SU-DHL-6 (cell line): ENCODE data around the gene RBP3.

Experiments
- H2AFZ ChIP-seq: fragments of 200-600 bp; sonication (generic); 2 replicates; pipeline ENCODE4 v1.6.1; 2014; ENCODE audit warnings: low read depth, mild to moderate bottlenecking, moderate library complexity, mixed read lengths, antibody characterized with exemption, low read length; ENCODE audit not compliant: severe bottlenecking
- H3F3A ChIP-seq: fragments of 200-600 bp; shearing (Covaris generic); 2 replicates; pipeline ENCODE4 v1.6.0; 2016; ENCODE audit warnings: antibody characterized with exemption, mild to moderate bottlenecking; ENCODE audit not compliant: insufficient read depth
- H3K27ac ChIP-seq: fragments of 200-600 bp; sonication (generic); 2 replicates; pipeline ENCODE4 v1.5.1; 2016; ENCODE audit warnings: low read depth, mild to moderate bottlenecking, low read length, moderate library complexity, mixed read lengths
- H3K27me3 ChIP-seq: fragments of 200-600 bp; sonication (generic), shearing (Covaris generic); 2 replicates; pipeline ENCODE4 v1.6.0; 2014; ENCODE audit warnings: mild to moderate bottlenecking, low read length
- H3K36me3 ChIP-seq: fragments of 200-600 bp; sonication (generic); 2 replicates; pipeline ENCODE4 v1.6.1; 2014; ENCODE audit warnings: mild to moderate bottlenecking, low read length, mixed read lengths
- H3K4me2 ChIP-seq: fragments of 300-600, 200-600 bp; shearing (Covaris generic), sonication (generic); 2 replicates; pipeline ENCODE4 v1.6.0; 2014; ENCODE audit warnings: low read length, low read depth, mild to moderate bottlenecking; ENCODE audit not compliant: poor library complexity, severe bottlenecking
- H3K4me3 ChIP-seq: fragments of 200-600 bp; sonication (generic); 2 replicates; pipeline ENCODE4 v1.5.1; 2014; ENCODE audit warnings: antibody characterized with exemption, low read length, mild to moderate bottlenecking, mixed read lengths; ENCODE audit not compliant: insufficient read depth, poor library complexity, severe bottlenecking
- H3K79me2 ChIP-seq: fragments of 200-600 bp; sonication (generic); 2 replicates; pipeline ENCODE4 v1.6.1; 2014; ENCODE audit warnings: mild to moderate bottlenecking, low read length, moderate library complexity; ENCODE audit not compliant: insufficient read depth
- H3K9ac ChIP-seq: fragments of 200-600 bp; sonication (generic); 2 replicates; pipeline ENCODE4 v1.7.0; 2014; ENCODE audit warnings: mild to moderate bottlenecking, low read length
- H3K9me2 ChIP-seq: fragments of 200-600 bp; sonication (generic); replicated peaks from 2 replicates; pipeline ENCODE4 v1.6.1; 2014; ENCODE audit warnings: low read length; ENCODE audit not compliant: insufficient read depth
- H3K9me3 ChIP-seq: fragments of 200-600 bp; sonication (generic); 2 replicates; pipeline ENCODE4 v1.6.1; 2014; ENCODE audit warnings: low read length, mixed read lengths; ENCODE audit not compliant: insufficient read depth
- H4K20me1 ChIP-seq: fragments of 200-600 bp; sonication (generic); 2 replicates; pipeline ENCODE4 v1.6.1; 2014; ENCODE audit warnings: low read depth, mild to moderate bottlenecking, antibody characterized with exemption, low read length, moderate library complexity, mixed read lengths
- EZH2phosphoT487 ChIP-seq: fragments of 200-600 bp; sonication (generic), shearing (Covaris generic); conservative IDR thresholded peaks from 2 replicates; pipeline ENCODE4 v1.6.1; 2018; ENCODE audit warnings: mild to moderate bottlenecking, antibody characterized with exemption, low read length, moderate library complexity, mixed read lengths
- TF ChIP-seq, protein P1 (sequence below): fragments of 200-600 bp; sonication (generic); IDR thresholded peaks from one replicate; pipeline ENCODE4 v1.5.1; 2017; ENCODE audit warnings: antibody characterized with exemption, mild to moderate bottlenecking, low read length, moderate library complexity; ENCODE audit not compliant: insufficient read depth, poor library complexity, severe bottlenecking

RBP3 gene

DNA sequence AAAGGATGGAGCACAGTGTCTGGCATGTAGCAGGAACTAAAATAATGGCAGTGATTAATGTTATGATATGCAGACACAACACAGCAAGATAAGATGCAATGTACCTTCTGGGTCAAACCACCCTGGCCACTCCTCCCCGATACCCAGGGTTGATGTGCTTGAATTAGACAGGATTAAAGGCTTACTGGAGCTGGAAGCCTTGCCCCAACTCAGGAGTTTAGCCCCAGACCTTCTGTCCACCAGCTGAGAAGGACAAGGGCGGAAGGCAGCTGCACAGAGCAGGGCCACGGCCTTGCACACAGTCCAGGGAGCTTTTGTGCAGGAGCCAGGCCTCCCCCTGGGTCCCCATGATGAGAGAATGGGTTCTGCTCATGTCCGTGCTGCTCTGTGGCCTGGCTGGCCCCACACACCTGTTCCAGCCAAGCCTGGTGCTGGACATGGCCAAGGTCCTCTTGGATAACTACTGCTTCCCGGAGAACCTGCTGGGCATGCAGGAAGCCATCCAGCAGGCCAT, at the start of gene RBP3:
RBP3 (plus strand) TSS at position 226 of the 514 bp plus-strand sequence; CDS start at position 348, 122 bp downstream.
- H3K4me2 ChIP-seq: no peak within 1 kb of the TSS

DNA sequence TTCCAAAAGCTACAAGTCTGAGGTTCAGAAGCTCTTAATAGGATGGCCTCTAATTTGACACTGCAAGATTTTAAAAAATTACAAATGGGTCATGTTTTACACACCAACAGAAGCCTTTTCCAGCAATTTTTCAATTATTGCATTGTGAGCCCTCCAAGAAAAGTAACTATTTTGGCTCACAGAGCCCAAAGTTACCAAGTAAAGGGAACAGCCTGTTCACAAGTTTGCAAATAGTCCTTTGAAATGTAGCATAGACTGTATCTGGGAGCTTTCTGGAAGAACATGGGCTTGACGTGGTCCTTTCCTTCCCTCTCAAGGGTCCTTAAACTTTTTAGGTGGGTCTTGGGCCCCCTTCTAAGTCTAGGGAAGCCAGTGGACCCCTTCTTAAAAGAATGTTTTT, 49.4 kb upstream of the RBP3 start:
- no peaks in the 10 kb centered on the region for H3F3A ChIP-seq
- H4K20me1 ChIP-seq: no peaks in the 10 kb centered on the region
- no peak overlapping the region for H3K9ac ChIP-seq
- H3K27ac ChIP-seq: no peak overlapping the region
- H3K27me3 ChIP-seq: no peaks in the 10 kb centered on the region
- no peak overlapping the region for H3K4me2 ChIP-seq
- no peaks in the 10 kb centered on the region for H3K36me3 ChIP-seq
- no peaks in the 10 kb centered on the region for H3K9me3 ChIP-seq
- no peaks in the 10 kb centered on the region for H3K79me2 ChIP-seq
- H2AFZ ChIP-seq: no peak overlapping the region
- no peaks in the 10 kb centered on the region for H3K9me2 ChIP-seq
- no peak overlapping the region for H3K4me3 ChIP-seq
- TF ChIP-seq EZH2phosphoT487: no peak
- TF ChIP-seq, protein P1, sequence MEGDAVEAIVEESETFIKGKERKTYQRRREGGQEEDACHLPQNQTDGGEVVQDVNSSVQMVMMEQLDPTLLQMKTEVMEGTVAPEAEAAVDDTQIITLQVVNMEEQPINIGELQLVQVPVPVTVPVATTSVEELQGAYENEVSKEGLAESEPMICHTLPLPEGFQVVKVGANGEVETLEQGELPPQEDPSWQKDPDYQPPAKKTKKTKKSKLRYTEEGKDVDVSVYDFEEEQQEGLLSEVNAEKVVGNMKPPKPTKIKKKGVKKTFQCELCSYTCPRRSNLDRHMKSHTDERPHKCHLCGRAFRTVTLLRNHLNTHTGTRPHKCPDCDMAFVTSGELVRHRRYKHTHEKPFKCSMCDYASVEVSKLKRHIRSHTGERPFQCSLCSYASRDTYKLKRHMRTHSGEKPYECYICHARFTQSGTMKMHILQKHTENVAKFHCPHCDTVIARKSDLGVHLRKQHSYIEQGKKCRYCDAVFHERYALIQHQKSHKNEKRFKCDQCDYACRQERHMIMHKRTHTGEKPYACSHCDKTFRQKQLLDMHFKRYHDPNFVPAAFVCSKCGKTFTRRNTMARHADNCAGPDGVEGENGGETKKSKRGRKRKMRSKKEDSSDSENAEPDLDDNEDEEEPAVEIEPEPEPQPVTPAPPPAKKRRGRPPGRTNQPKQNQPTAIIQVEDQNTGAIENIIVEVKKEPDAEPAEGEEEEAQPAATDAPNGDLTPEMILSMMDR: no peak

More for the DNA sequence above, at the start of gene RBP3:
- no peak within 1 kb of the TSS for H3K27ac ChIP-seq
- H3K4me3 ChIP-seq: no peak within 1 kb of the TSS
- H3K79me2 ChIP-seq: no peaks in the 10 kb centered on the region
- no peaks in the 10 kb centered on the region for H3F3A ChIP-seq
- H3K9me2 ChIP-seq: no peaks in the 10 kb centered on the region
- H3K27me3 ChIP-seq: no peaks in the 10 kb centered on the region
- no peaks in the 10 kb centered on the region for H3K9me3 ChIP-seq
- no peaks in the 10 kb centered on the region for H3K36me3 ChIP-seq
- TF ChIP-seq, protein P1: no peak
- TF ChIP-seq EZH2phosphoT487: no peak
- no peak within 1 kb of the TSS for H3K9ac ChIP-seq
- no peak within 1 kb of the TSS for H2AFZ ChIP-seq
- H4K20me1 ChIP-seq: no peaks in the 10 kb centered on the region

DNA sequence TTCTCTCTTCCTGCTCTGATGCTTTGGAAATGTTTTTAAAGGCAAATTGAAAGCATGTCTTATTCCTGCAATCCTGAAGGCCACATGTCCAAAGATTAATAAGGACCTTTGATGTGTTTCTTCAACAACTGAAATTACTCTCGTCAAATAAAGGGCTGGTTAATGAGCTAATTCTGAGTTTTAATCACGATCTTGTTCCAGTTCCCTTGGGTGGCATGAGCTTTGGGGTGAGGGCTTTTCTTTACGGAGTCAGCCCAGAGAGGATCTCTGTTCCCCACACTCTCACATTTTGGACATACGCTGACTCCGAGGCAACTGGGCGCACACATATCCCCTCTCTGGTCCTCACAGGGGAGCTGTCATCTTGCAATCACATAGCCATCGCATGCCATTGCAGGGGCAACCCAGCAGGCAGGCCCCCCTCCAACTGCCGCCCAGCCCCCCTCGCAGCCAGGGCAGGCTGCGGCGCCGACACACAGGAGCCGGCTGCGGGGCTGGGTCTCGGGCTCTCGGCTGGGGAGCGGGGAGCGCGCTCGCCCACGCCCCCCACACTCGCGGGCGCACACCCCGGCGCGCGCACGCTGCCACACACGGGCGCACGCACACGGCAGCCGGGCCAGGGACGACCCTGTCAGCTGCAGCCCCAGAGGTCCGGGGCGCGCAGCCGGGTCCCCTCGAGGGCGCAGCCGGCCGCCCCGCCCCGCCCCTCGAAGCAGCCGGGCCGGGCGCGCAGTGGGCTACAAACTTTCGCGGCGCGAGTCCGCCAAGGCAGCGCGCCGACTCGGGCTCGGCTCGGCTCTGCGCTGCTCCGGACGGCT, 48.3 kb upstream of the RBP3 start, which contains the start of gene GDF10:
GDF10 (plus strand) TSS at position 587 of the 818 bp plus-strand sequence. CDS start 455 bp downstream, outside the sequence.
- H2AFZ ChIP-seq: no peak within 1 kb of the TSS
- no peaks in the 10 kb centered on the region for H3K79me2 ChIP-seq
- H4K20me1 ChIP-seq: no peaks in the 10 kb centered on the region
- H3K4me3 ChIP-seq: no peak within 1 kb of the TSS
- H3F3A ChIP-seq: no peaks in the 10 kb centered on the region
- H3K27me3 ChIP-seq: no peaks in the 10 kb centered on the region
- TF ChIP-seq EZH2phosphoT487: no peak
- TF ChIP-seq, protein P1: no peak
- H3K9me2 ChIP-seq: no peaks in the 10 kb centered on the region
- H3K9ac ChIP-seq: no peak within 1 kb of the TSS
- no peaks in the 10 kb centered on the region for H3K9me3 ChIP-seq
- H3K27ac ChIP-seq: no peak within 1 kb of the TSS
- H3K36me3 ChIP-seq: no peaks in the 10 kb centered on the region
- H3K4me2 ChIP-seq: no peak within 1 kb of the TSS
